Measurements from ENCODE around the gene WDR5.

The WDR5 gene

GRCh38 chr9:134158753-134159392 lies 23.0 kb downstream of the WDR5 start:
- no peak for DNase-seq (ENCODE audit: low read depth, low spot score)
- Histone ChIP-seq H3K9ac (ENCODE audit: insufficient read length) (no peak overlapping the region), H3K9me3 (ENCODE audit: low read depth, low read length) (no peaks in the 10 kb centered on the region), H3K27ac (no peak overlapping the region), H3K4me3 (no peak overlapping the region), H3K36me3 (ENCODE audit: insufficient read depth, low read length) (peaks cover 56% of the 10 kb centered on the region)
- TF ChIP-seq EZH2 (IDR thresholded peaks at IDR 0.05) = no peak
- TF ChIP-seq FOXP2 (optimal IDR thresholded peaks at IDR 0.05; ENCODE audit: control extremely low read depth, extremely low read length, insufficient read depth) = no peak
- no peak for TF ChIP-seq POLR2AphosphoS5 (IDR thresholded peaks at IDR 0.05; ENCODE audit: borderline replicate concordance, low read depth, low read length)

GRCh38 chr9:134159566-134160245 lies 23.8 kb downstream of the WDR5 start:
- no peak overlapping the region for H3K4me3 ChIP-seq

GRCh38 chr9:134161647-134162046 lies 25.8 kb downstream of the WDR5 start:
- Histone ChIP-seq H3K9me3 (ENCODE audit: low read depth, low read length) (no peaks in the 10 kb centered on the region), H3K4me3 (no peak overlapping the region), H3K9ac (ENCODE audit: insufficient read length) (no peak overlapping the region), H3K36me3 (ENCODE audit: insufficient read depth, low read length) (peaks cover 28% of the 10 kb centered on the region; the same call in 1 of the 2 replicates), H3K27ac (no peak overlapping the region)
- TF ChIP-seq FOXP2 (optimal IDR thresholded peaks at IDR 0.05; ENCODE audit: control extremely low read depth, extremely low read length, insufficient read depth) (no peak), POLR2AphosphoS5 (IDR thresholded peaks at IDR 0.05; ENCODE audit: borderline replicate concordance, low read depth, low read length) (no peak)
- DNase-seq (ENCODE audit: low read depth, low spot score) = no peak

More at GRCh38 chr9:134159566-134160245, 23.8 kb downstream of the WDR5 start:
- Histone ChIP-seq H3K9ac (ENCODE audit: insufficient read length) (no peak overlapping the region), H3K9me3 (ENCODE audit: low read depth, low read length) (no peaks in the 10 kb centered on the region), H3K36me3 (ENCODE audit: insufficient read depth, low read length) (peaks cover 47% of the 10 kb centered on the region; the same call in 1 of the 2 replicates), H3K27ac (0 out of 2 replicates have a peak overlapping the region, but pooled peaks have one; percentile 19)
- DNase-seq (ENCODE audit: low read depth, low spot score) = no peak
- no peak for TF ChIP-seq POLR2AphosphoS5 (IDR thresholded peaks at IDR 0.05; ENCODE audit: borderline replicate concordance, low read depth, low read length)
- no peak for TF ChIP-seq EZH2 (IDR thresholded peaks at IDR 0.05)
- no peak for TF ChIP-seq FOXP2 (optimal IDR thresholded peaks at IDR 0.05; ENCODE audit: control extremely low read depth, extremely low read length, insufficient read depth)

GRCh38 chr9:134162212-134162775 lies 26.4 kb downstream of the WDR5 start:
- no peak overlapping the region for H3K9ac ChIP-seq (ENCODE audit: insufficient read length)
- H3K9me3 ChIP-seq (ENCODE audit: low read depth, low read length) = no peaks in the 10 kb centered on the region
- no peak overlapping the region for H3K4me3 ChIP-seq
- TF ChIP-seq EZH2 (IDR thresholded peaks at IDR 0.05) = no peak
- TF ChIP-seq FOXP2 (optimal IDR thresholded peaks at IDR 0.05; ENCODE audit: control extremely low read depth, extremely low read length, insufficient read depth) = no peak
- no peak for TF ChIP-seq POLR2AphosphoS5 (IDR thresholded peaks at IDR 0.05; ENCODE audit: borderline replicate concordance, low read depth, low read length)
- peak overlapping the region; percentile 62 for H3K27ac ChIP-seq
- no peak for DNase-seq (ENCODE audit: low read depth, low spot score)
- peaks cover 21% of the 10 kb centered on the region; the same call in 1 of the 2 replicates for H3K36me3 ChIP-seq (ENCODE audit: insufficient read depth, low read length)

- Histone ChIP-seq H3K27ac (peak overlapping the region; percentile 62), H3K9me3 (ENCODE audit: low read depth, low read length) (no peaks in the 10 kb centered on the region), H3K36me3 (ENCODE audit: insufficient read depth, low read length) (peaks cover 15% of the 10 kb centered on the region; the same call in 1 of the 2 replicates), H3K9ac (ENCODE audit: insufficient read length) (no peak overlapping the region), H3K4me3 (no peak overlapping the region)
- DNase-seq (ENCODE audit: low read depth, low spot score) = no peak
- TF ChIP-seq EZH2 (IDR thresholded peaks at IDR 0.05) (no peak), FOXP2 (optimal IDR thresholded peaks at IDR 0.05; ENCODE audit: control extremely low read depth, extremely low read length, insufficient read depth) (no peak), POLR2AphosphoS5 (IDR thresholded peaks at IDR 0.05; ENCODE audit: borderline replicate concordance, low read depth, low read length) (no peak)
These were observed 27.1 kb downstream of the WDR5 start for GRCh38 chr9:134162926-134163370.

- no peak for DNase-seq (ENCODE audit: low read depth, low spot score)
- no peak for TF ChIP-seq FOXP2 (optimal IDR thresholded peaks at IDR 0.05; ENCODE audit: control extremely low read depth, extremely low read length, insufficient read depth)
- TF ChIP-seq EZH2 (IDR thresholded peaks at IDR 0.05) = no peak
- TF ChIP-seq POLR2AphosphoS5 (IDR thresholded peaks at IDR 0.05; ENCODE audit: borderline replicate concordance, low read depth, low read length) = no peak
- no peak overlapping the region for H3K9ac ChIP-seq (ENCODE audit: insufficient read length)
- no peak overlapping the region for H3K4me3 ChIP-seq
- H3K9me3 ChIP-seq (ENCODE audit: low read depth, low read length) = no peaks in the 10 kb centered on the region
- H3K27ac ChIP-seq = no peak overlapping the region
- peaks cover 9% of the 10 kb centered on the region; the same call in 1 of the 2 replicates for H3K36me3 ChIP-seq (ENCODE audit: insufficient read depth, low read length)
These were observed 27.7 kb downstream of the WDR5 start for GRCh38 chr9:134163371-134164196.

- Histone ChIP-seq H3K9ac (ENCODE audit: insufficient read length) (no peak overlapping the region), H3K36me3 (ENCODE audit: insufficient read depth, low read length) (no peaks in the 10 kb centered on the region), H3K27ac (no peak overlapping the region), H3K4me3 (no peak overlapping the region), H3K9me3 (ENCODE audit: low read depth, low read length) (no peaks in the 10 kb centered on the region)
- DNase-seq (ENCODE audit: low read depth, low spot score) = no peak
- TF ChIP-seq FOXP2 (optimal IDR thresholded peaks at IDR 0.05; ENCODE audit: control extremely low read depth, extremely low read length, insufficient read depth) (peak; percentile 81), EZH2 (IDR thresholded peaks at IDR 0.05) (no peak)
These were observed 29.0 kb downstream of the WDR5 start for GRCh38 chr9:134164879-134165278.

Measured in SK-N-MC (cell line).